ENCODE data around the gene PTPRN2.
"Not testable (repeated sequence)": the region's sequence is repeated elsewhere in the genome, so short reads cannot be mapped to it uniquely, and the experiment has no call there.

Gene PTPRN2

DNA sequence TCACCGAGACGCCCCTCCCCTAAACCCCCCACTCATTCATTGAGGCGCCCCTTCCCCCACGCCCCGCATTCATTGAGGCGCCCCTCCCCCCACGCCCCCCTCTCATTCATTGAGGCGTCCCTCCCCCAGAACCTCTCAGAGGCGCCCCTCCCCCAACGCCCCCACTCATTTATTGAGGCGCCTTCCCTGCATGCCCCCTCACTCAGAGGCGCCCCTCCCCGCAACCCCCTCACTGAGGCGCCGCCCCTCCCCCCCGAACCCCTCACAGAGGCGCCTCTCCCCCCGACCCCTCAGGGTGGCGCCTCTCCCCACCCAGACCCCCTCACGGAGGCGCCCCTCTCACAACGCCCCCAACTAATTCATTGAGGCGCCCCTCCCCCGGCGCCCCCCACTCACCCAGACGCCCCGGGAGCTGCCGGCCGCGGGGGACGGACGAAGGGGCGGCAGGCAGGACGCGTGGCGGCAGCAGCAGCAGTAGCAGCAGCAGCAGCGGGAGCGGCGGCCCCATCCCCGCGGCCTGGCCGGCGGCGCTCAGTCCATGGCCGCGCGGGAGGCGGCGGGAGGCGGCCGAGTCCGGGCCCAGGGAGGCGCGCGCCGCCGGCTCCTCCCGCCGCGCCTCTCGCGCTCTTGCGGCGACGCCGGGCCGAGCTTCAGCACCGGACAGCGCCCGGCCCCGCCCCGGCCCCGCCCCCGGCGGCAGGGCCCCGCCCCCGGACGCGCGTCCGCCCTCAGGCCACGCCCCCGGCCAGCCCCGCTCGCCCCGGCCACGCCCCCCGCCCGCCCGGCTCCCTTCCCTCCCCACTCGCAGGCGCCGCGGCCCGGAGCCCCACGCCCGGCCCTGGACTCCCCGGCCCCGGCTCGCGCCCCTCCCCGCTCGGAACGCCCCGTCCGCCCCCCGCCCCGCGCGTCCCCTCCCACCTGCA, at the start of gene PTPRN2:
Gene PTPRN2 (minus strand): TSS at position 662 of the 923 bp plus-strand sequence.
- DNase-seq: peak; percentile 52 to 76

DNA sequence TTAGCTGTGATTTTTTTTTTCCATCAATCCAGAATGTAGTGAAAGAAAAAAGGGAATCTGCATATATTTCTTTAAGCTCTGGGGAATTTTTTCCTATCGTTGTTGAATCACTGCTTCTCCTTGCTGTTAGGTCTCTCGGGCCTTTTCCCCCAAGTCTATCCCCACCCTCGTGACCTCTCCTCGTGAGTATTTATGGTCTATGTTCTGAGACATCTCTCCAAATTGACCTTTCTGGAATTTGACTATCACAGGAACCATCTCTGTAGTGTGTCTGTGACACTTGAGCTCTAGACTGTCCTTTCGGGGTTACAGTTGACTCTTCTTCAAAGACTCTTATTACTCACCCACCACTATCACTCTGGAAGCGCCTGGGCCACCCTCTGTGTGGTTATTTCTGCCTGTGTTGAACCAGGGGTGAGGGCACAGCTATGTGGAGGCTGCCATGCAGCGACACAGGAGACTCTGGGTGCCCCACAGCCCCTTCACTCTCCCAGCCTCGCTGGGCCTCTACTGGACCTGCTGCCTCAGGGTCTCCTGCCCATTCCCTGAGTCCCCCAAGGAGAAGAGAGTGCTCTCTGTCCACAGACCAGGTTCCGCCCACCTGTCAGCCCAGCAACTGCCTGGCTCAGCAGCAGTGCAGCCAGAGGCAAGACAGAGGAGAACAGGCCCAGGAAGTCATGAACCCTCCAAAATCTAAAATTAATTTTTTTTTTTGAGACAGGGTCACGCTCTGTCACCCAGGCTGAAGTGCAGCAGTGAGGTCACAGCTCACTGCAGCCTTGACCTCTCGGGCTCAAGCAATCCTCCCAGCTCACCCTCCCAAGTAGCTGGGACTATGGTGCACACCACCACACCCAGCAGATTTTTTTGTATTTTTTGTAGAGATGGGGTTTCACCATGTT, 45.7 kb upstream of the PTPRN2 start:
- DNase-seq: no peak

- DNase-seq: no peak
Observed at GRCh38 chr7:158631574-158632195, 44.1 kb upstream of the PTPRN2 start.

GRCh38 chr7:158626289-158626688, 38.7 kb upstream of the PTPRN2 start:
- DNase-seq: not testable (repeated sequence)

DNA sequence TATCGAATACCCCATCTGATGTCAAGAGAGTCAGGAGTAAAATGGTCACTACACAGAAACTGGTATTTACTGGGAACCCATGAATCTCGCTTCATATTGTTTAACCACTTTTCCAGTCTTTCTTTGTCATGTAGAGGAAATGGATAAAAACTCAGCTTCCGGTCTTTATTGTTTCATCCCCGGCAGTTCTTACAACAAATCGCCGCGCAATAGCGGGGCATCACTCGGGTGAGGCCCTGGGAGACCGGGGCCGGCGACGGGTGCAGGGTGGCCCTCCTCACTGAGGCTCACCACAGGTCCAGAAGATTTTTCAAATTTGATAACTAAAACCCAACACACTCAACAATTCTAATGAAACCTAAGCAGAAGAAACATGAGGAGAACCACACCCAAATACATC, 35.6 kb upstream of the PTPRN2 start:
- no peak for DNase-seq

GRCh38 chr7:158620839-158621441, 33.3 kb upstream of the PTPRN2 start:
- no peak for DNase-seq

GRCh38 chr7:158620418-158620817, 32.8 kb upstream of the PTPRN2 start:
- DNase-seq: no peak

DNA sequence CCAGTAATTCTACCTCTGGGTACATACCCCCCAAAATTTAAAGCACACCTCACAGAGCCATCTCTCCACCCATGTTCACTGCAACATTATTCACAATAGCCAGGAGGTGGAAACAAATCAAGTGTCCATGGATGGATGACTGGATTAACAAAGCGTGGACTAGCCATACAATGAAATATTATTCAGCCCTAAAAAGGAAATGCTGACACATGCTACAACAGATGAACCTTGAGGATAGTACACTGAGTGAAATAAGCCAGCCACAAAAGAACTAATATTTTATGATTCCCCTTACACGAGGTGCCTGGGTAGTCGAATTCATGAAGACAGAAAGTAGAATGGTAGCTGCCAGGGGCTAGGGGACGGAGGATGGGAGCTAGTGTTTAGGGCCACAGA, 31.1 kb upstream of the PTPRN2 start:
- no peak for DNase-seq

GRCh38 chr7:158617737-158618128, 30.1 kb upstream of the PTPRN2 start:
- no peak for DNase-seq

GRCh38 chr7:158616050-158616449, 28.4 kb upstream of the PTPRN2 start:
- DNase-seq: no peak

- DNase-seq: no peak
Observed at GRCh38 chr7:158614700-158615099, 27.1 kb upstream of the PTPRN2 start.

DNA sequence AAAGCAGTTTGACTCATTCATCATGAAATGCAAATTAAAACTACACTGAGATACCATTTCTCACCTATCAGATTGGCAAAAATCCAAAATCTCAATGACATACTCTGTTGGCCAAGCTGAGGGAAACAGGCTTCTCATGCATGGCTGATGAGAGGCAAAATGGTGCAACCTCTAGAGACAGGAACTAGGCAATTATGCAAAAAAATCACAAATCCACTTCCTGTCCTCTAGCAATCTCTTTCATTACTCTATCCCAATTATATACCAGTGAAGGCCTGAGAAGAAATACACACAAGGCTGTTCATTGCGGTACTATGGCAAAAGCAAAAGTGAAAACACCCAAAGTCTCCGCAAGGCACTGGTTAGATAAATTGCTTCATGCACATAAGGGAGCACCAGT, 25.9 kb upstream of the PTPRN2 start:
- no peak for DNase-seq

DNA sequence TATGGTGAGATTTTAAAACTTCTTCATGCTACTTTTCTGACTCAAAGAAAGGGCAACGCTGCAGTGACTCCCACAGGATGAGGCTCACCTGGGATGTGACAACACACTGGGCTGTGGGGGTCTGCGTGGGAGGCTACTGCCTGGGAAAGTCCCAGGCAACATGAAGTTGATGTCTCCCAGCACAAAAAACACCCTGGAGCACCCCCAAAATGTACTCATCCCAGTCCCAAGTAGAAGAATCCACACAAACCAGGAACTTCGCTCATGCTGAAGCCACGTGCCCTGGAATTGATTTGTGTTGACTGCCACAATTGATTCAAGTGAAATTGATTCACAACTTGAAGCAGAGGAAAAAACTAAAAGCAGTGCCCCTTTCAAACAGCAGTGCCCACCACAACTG, 24.9 kb upstream of the PTPRN2 start:
- no peak for DNase-seq

- no peak for DNase-seq
Observed at GRCh38 chr7:158611541-158611940, 23.9 kb upstream of the PTPRN2 start.

DNA sequence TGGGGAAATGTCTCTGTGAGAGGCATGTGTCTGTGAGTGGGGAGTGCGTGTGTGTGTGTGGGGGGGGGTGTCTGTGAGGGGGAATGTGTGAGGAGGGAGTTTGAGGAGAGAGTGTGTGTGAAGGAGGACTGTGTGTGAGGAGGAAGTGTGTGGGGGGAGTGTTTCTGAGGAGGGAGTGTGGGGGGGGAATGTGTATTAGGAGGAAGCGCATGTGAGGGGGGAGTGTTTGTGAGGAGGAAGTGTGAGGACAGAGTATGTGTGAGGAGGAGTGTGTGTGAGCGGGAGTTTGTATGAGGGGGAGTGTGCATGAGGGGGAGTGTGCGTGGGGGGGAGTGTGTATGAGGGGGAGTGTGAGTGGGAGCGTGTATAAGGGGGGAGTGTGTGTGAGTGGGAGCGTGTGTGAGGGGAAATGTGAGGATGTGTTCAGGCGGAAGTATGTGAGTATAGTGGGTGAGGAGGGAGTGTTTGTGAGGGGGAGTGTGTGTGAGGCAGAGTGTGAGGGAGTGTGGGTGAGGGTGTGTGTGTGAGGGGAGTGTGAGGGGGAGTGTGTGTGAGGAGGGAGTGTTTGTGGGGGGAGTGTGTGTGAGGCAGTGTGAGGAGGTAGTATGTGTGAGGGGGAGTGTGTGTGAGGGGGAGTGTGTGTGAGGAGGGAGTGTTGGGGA, 21.8 kb upstream of the PTPRN2 start:
- DNase-seq: no peak

DNA sequence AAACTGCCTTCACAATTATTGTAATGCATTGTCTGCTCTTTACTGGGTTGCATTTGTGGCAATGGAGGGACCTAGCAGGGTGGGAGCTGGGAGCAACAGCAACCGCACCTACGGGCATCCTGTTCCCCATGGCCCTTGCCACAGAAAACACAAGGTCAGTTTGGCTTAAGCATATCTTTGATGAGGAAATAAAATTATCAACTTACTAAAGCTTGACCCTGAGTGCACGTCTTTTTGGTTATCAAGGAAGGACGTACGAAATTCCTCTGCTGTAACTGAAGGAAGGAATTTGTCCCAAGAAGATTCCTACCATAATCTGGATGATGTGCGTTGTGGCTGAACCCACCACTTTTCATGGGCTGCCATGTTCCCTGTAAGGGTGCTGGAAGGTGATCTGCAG, 19.9 kb upstream of the PTPRN2 start:
- no peak for DNase-seq

- DNase-seq: no peak
Observed at GRCh38 chr7:158606671-158607424, 19.2 kb upstream of the PTPRN2 start.

GRCh38 chr7:158606129-158606528, 18.5 kb upstream of the PTPRN2 start:
- no peak for DNase-seq

DNA sequence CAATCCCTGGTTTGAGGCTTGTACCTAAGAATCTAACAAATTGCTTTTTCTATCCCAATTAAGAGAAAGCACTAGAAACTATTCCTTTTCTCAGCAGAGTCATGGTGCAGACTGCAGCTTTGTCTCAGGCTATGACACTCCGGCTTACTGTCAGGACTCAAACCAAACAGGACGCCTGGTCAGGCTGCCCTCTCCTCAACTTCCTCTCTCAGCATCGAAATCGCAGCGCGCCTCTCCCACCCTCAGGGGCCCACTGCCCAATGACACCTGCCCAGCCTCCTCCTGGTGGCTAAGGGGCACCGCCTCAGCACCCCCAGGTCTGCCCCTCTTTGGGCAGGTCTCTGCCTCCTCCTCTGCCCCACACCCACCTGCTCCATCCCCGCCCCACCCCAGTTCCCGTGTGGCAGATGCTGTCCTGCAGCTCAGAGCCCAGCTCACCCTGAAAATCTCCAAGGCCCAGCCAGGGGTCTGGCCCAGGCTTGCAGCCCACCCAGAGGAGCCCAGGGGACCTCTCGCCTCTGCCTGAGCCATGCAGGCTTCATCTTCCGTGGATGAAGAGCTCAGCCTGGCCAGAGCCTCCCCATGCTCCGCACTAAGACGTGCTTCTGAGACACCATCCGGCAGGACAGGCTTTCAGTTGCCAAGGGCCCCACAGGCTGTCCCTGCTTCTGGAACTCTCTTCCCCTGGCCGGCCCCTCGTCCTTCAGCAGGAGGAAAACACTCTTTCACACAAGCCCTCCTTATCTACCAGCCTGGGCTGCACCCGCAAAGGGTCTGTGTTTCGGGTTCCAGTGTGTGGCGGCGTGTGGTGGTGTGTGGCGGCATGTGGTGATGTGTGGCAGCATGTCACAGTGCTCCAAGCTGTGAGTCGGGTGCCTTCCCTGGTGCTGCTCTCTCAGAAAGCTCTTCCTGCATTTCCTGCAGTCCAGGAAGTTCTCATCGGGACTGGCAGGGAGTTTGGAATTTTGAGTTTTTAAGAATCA, 16.4 kb upstream of the PTPRN2 start:
- no peak for DNase-seq
